NB4 (cell line): ENCODE measurements around the gene GRID1.

Source experiments
- MAX ChIP-seq: IDR thresholded peaks from 2 replicates; pipeline ENCODE4 v1.6.1; 2011; ENCODE audit warnings: low read depth, low read length
- MYC ChIP-seq: IDR thresholded peaks from 2 replicates; pipeline ENCODE4 v1.6.1; 2011; ENCODE audit warnings: low read depth, low read length

GRCh38 chr10:86250399-86250798, 116.2 kb downstream of the GRID1 start:
- no peak for TF ChIP-seq MAX
- TF ChIP-seq MYC = no peak
